Stimulated activated naive CD8-positive, alpha-beta T cell treated with anti-CD3 and anti-CD28 coated beads, Interleukin-15, Interleukin-2, amounts not matched to agents 100 ng/mL and 50 ng/mL, for 24 hours (primary cell): ENCODE data around the gene TAP1.
"Not testable (repeated sequence)": the region's sequence is repeated elsewhere in the genome, so short reads cannot be mapped to it uniquely, and the experiment has no call there.

Experiments used
- H3K27ac Mint-ChIP-seq: one replicate; pipeline ENCODE4 v1.8.0; 2021; ENCODE audit warnings: mild to moderate bottlenecking, mixed read lengths
- H3K27me3 Mint-ChIP-seq: one replicate; pipeline ENCODE4 v1.8.0; 2021; ENCODE audit warnings: mixed read lengths
- H3K36me3 Mint-ChIP-seq: one replicate; pipeline ENCODE4 v1.8.0; 2021; ENCODE audit warnings: low read depth, mixed read lengths
- H3K4me1 Mint-ChIP-seq: one replicate; pipeline ENCODE4 v1.8.0; 2021; ENCODE audit warnings: low read depth, mixed read lengths
- H3K4me3 Mint-ChIP-seq: one replicate; pipeline ENCODE4 v1.8.0; 2021; ENCODE audit warnings: mild to moderate bottlenecking, mixed read lengths
- H3K9me3 Mint-ChIP-seq: one replicate; pipeline ENCODE4 v1.8.0; 2021; ENCODE audit warnings: mixed read lengths

Gene TAP1

GRCh38 chr6:32815115-32815514 lies 38.4 kb downstream of the TAP1 start:
- no peaks in the 10 kb centered on the region for H3K36me3 Mint-ChIP-seq
- H3K4me3 Mint-ChIP-seq, result peak overlapping the region; percentile 66
- peaks cover 19% of the 10 kb centered on the region for H3K4me1 Mint-ChIP-seq
- no peaks in the 10 kb centered on the region for H3K27me3 Mint-ChIP-seq
- no peaks in the 10 kb centered on the region for H3K9me3 Mint-ChIP-seq
- H3K27ac Mint-ChIP-seq, result peak overlapping the region; percentile 69

GRCh38 chr6:32814145-32814544 lies 39.4 kb downstream of the TAP1 start:
- Mint-ChIP-seq H3K4me1 (peaks cover 10% of the 10 kb centered on the region), H3K4me3 (no peak overlapping the region), H3K27me3 (no peaks in the 10 kb centered on the region), H3K9me3 (no peaks in the 10 kb centered on the region), H3K36me3 (no peaks in the 10 kb centered on the region), H3K27ac (no peak overlapping the region)

GRCh38 chr6:32809171-32809570 lies 44.3 kb downstream of the TAP1 start:
- Mint-ChIP-seq H3K4me3 (no peak overlapping the region), H3K27me3 (peaks cover 19% of the 10 kb centered on the region), H3K9me3 (no peaks in the 10 kb centered on the region), H3K27ac (no peak overlapping the region), H3K36me3 (no peaks in the 10 kb centered on the region), H3K4me1 (no peaks in the 10 kb centered on the region)

- Mint-ChIP-seq H3K4me1 (no peaks in the 10 kb centered on the region), H3K27me3 (peaks cover 37% of the 10 kb centered on the region), H3K36me3 (no peaks in the 10 kb centered on the region), H3K27ac (no peak overlapping the region), H3K4me3 (no peak overlapping the region), H3K9me3 (no peaks in the 10 kb centered on the region)
Observed at GRCh38 chr6:32807020-32807580, 46.4 kb downstream of the TAP1 start.

- peaks cover 49% of the 10 kb centered on the region for H3K27me3 Mint-ChIP-seq
- H3K27ac Mint-ChIP-seq, H3K4me1 Mint-ChIP-seq, H3K9me3 Mint-ChIP-seq, H3K36me3 Mint-ChIP-seq, H3K4me3 Mint-ChIP-seq: not testable (repeated sequence)
Observed at GRCh38 chr6:32805404-32805803, 48.1 kb downstream of the TAP1 start.

GRCh38 chr6:32803416-32803815 lies 50.1 kb downstream of the TAP1 start:
- Mint-ChIP-seq H3K4me1 (no peaks in the 10 kb centered on the region), H3K4me3 (no peak overlapping the region), H3K9me3 (no peaks in the 10 kb centered on the region), H3K27me3 (peaks cover 57% of the 10 kb centered on the region), H3K36me3 (no peaks in the 10 kb centered on the region), H3K27ac (no peak overlapping the region)

- H3K27ac Mint-ChIP-seq, result no peak overlapping the region
- no peaks in the 10 kb centered on the region for H3K9me3 Mint-ChIP-seq
- H3K4me3 Mint-ChIP-seq, result no peak overlapping the region
- H3K36me3 Mint-ChIP-seq, result no peaks in the 10 kb centered on the region
- peaks cover 17% of the 10 kb centered on the region for H3K4me1 Mint-ChIP-seq
- peaks cover 47% of the 10 kb centered on the region for H3K27me3 Mint-ChIP-seq
Observed at GRCh38 chr6:32799740-32800139, 53.8 kb downstream of the TAP1 start.

GRCh38 chr6:32799168-32799567 lies 54.3 kb downstream of the TAP1 start:
- H3K27ac Mint-ChIP-seq, result no peak overlapping the region
- H3K4me3 Mint-ChIP-seq, result no peak overlapping the region
- no peaks in the 10 kb centered on the region for H3K36me3 Mint-ChIP-seq
- H3K4me1 Mint-ChIP-seq, result peaks cover 23% of the 10 kb centered on the region
- no peaks in the 10 kb centered on the region for H3K9me3 Mint-ChIP-seq
- H3K27me3 Mint-ChIP-seq, result peaks cover 46% of the 10 kb centered on the region

- Mint-ChIP-seq H3K36me3 (no peaks in the 10 kb centered on the region), H3K27ac (peak overlapping the region; percentile 67), H3K4me3 (peak overlapping the region; percentile 67), H3K9me3 (no peaks in the 10 kb centered on the region), H3K27me3 (peaks cover 41% of the 10 kb centered on the region), H3K4me1 (peaks cover 28% of the 10 kb centered on the region)
Observed at GRCh38 chr6:32796848-32797776, 56.4 kb downstream of the TAP1 start.
